Neural cell (in vitro differentiated cells): ENCODE results near the gene RNGTT.

Source experiments
- CTCF ChIP-seq: fragments of 450-650 bp; IDR thresholded peaks from 2 replicates; pipeline ENCODE4 v1.5.1; 2014; ENCODE audit warnings: antibody characterized with exemption, mild to moderate bottlenecking, moderate library complexity; ENCODE audit not compliant: poor library complexity, severe bottlenecking
- EZH2 ChIP-seq: fragments of 200-600, 300-800 bp; shearing (Covaris generic), sonication (generic); IDR thresholded peaks from 2 replicates; pipeline ENCODE4 v1.6.1; 2014; ENCODE audit warnings: antibody characterized with exemption, low read length, borderline replicate concordance, mild to moderate bottlenecking; ENCODE audit not compliant: insufficient read depth, poor library complexity, severe bottlenecking
- POLR2AphosphoS5 ChIP-seq: IDR thresholded peaks from 2 replicates; pipeline ENCODE4 v1.6.1; 2012
- RAD21 ChIP-seq: fragments of 450-650 bp; conservative IDR thresholded peaks from 2 replicates; pipeline ENCODE4 v1.6.1; 2014; ENCODE audit warnings: antibody characterized with exemption, mild to moderate bottlenecking, moderate library complexity

GRCh38 chr6:88695937-88696336 lies 267.5 kb downstream of the RNGTT start:
- no peak for TF ChIP-seq POLR2AphosphoS5
- TF ChIP-seq CTCF, result no peak
- TF ChIP-seq EZH2, result no peak
- TF ChIP-seq RAD21, result no peak
